ENCODE results near the gene CPTP.
"Not testable (repeated sequence)": the region's sequence is repeated elsewhere in the genome, so short reads cannot be mapped to it uniquely, and the experiment has no call there.

Gene CPTP

GRCh38 chr1:1352786-1353388 lies 28.3 kb downstream of the CPTP start:
- DNase-seq, result no peak

- DNase-seq, result no peak
Observed at GRCh38 chr1:1353389-1354151, 29.0 kb downstream of the CPTP start.

- no peak for DNase-seq
Observed at GRCh38 chr1:1354271-1355247, 30.0 kb downstream of the CPTP start.

GRCh38 chr1:1355416-1355815 lies 30.8 kb downstream of the CPTP start:
- DNase-seq, result no peak

GRCh38 chr1:1356166-1356795 lies 31.7 kb downstream of the CPTP start:
- DNase-seq, result no peak

GRCh38 chr1:1356796-1357401 lies 32.3 kb downstream of the CPTP start:
- no peak for DNase-seq

GRCh38 chr1:1357871-1358432 lies 33.4 kb downstream of the CPTP start:
- no peak for DNase-seq

GRCh38 chr1:1358433-1359271 lies 34.0 kb downstream of the CPTP start, which contains the start of gene MXRA8:
TSS of gene MXRA8 (minus strand) at chr1:1358555. CDS start at chr1:1358504, 51 bp downstream.
- DNase-seq, result no peak

- DNase-seq, result no peak
Observed at GRCh38 chr1:1359308-1359663, 34.7 kb downstream of the CPTP start.

- DNase-seq, result no peak
Observed at GRCh38 chr1:1359664-1360468, 35.3 kb downstream of the CPTP start.

GRCh38 chr1:1360506-1361169 lies 36.0 kb downstream of the CPTP start:
- DNase-seq, result no peak

GRCh38 chr1:1361233-1361981 lies 36.8 kb downstream of the CPTP start:
- no peak for DNase-seq

GRCh38 chr1:1361982-1362423 lies 37.4 kb downstream of the CPTP start:
- no peak for DNase-seq

- no peak for DNase-seq
Observed at GRCh38 chr1:1364266-1364665, 39.7 kb downstream of the CPTP start.

GRCh38 chr1:1365875-1366698 lies 41.5 kb downstream of the CPTP start:
- no peak for DNase-seq

- no peak for DNase-seq
Observed at GRCh38 chr1:1366699-1367066, 42.1 kb downstream of the CPTP start.

GRCh38 chr1:1367315-1367714 lies 42.7 kb downstream of the CPTP start:
- no peak for DNase-seq

- DNase-seq, result not testable (repeated sequence)
Observed at GRCh38 chr1:1370094-1370493, 45.5 kb downstream of the CPTP start.

Data from CD4-positive, alpha-beta T cell treated with Interleukin-21 for 1 hour (primary cell).